DMS153 treated with DMSO at 0.1 percent for 48 hours (cell line): ENCODE results near the gene LMAN2.
"Not testable (repeated sequence)": the region's sequence is repeated elsewhere in the genome, so short reads cannot be mapped to it uniquely, and the experiment has no call there.

ENCODE experiments used
- DNase-seq: peaks from one replicate; lab custom pipeline; 2025; ENCODE audit not compliant: unreplicated experiment; lab: John Stamatoyannopoulos, UW

The LMAN2 gene

GRCh38 chr5:177308740-177309139 is 42.7 kb downstream of the LMAN2 start:
- DNase-seq = no peak

- no peak for DNase-seq
These were observed 43.7 kb downstream of the LMAN2 start for GRCh38 chr5:177307544-177308363.

- no peak for DNase-seq
These were observed 44.6 kb downstream of the LMAN2 start for GRCh38 chr5:177306674-177307543.

GRCh38 chr5:177306103-177306640 is 45.3 kb downstream of the LMAN2 start:
- not testable (repeated sequence) for DNase-seq

- no peak for DNase-seq
These were observed 46.9 kb downstream of the LMAN2 start for GRCh38 chr5:177304392-177305119.

- DNase-seq = no peak
These were observed 47.5 kb downstream of the LMAN2 start for GRCh38 chr5:177303925-177304391.

- peak; percentile 54 for DNase-seq
These were observed 48.1 kb downstream of the LMAN2 start, which contains the start of the genes PRELID1 and RAB24 for GRCh38 chr5:177303121-177303924. PRELID1 (plus strand) TSS chr5:177303799; CDS start chr5:177303986, 187 bp downstream. RAB24 (minus strand) TSS chr5:177303719; CDS start chr5:177303288, 431 bp downstream.

GRCh38 chr5:177302354-177303110 is 48.9 kb downstream of the LMAN2 start:
- DNase-seq = no peak

- peak; percentile 65 for DNase-seq
These were observed 49.8 kb downstream of the LMAN2 start for GRCh38 chr5:177301503-177302165.

GRCh38 chr5:177300951-177301350 is 50.5 kb downstream of the LMAN2 start:
- no peak for DNase-seq

GRCh38 chr5:177300236-177300880 is 51.1 kb downstream of the LMAN2 start:
- no peak for DNase-seq

GRCh38 chr5:177299697-177300096 is 51.8 kb downstream of the LMAN2 start:
- DNase-seq = no peak

- no peak for DNase-seq
These were observed 53.5 kb downstream of the LMAN2 start for GRCh38 chr5:177297922-177298321.

- DNase-seq = peak; percentile 20
These were observed 54.9 kb downstream of the LMAN2 start for GRCh38 chr5:177296581-177296980.

- no peak for DNase-seq
These were observed 55.5 kb downstream of the LMAN2 start for GRCh38 chr5:177295924-177296323.

GRCh38 chr5:177294632-177295031 is 56.8 kb downstream of the LMAN2 start:
- DNase-seq = no peak

GRCh38 chr5:177293819-177294581 is 57.5 kb downstream of the LMAN2 start:
- DNase-seq = no peak
